IMR-90 (cell line): ENCODE results near the gene ZBTB11. TPM values are rescaled to one million over a fixed set of nuclear protein-coding genes. Genes with fewer than 3 reads are reported as not detected.

Experiments
- ATAC-seq: fragments of 200-7000 bp; cut with Tn5 transposase; 2 replicates; pipeline ENCODE4 v1.9.1; 2020; ENCODE audit warnings: low read depth, mild to moderate bottlenecking, moderate library complexity
- BruUV-seq: library from RNA; stranded (reverse); fragments of 400-500 nt; replicated peaks from 2 replicates; lab custom pipeline; 2021; lab: Mats Ljungman, UMichigan
- CTCF ChIA-PET: fragments of 300-600 bp; formaldehyde crosslinking; extraction: SDS; loops from one replicate; lab custom pipeline; 2021; ENCODE audit warnings: antibody characterized with exemption; lab: Yijun Ruan, JAX
- POLR2A ChIA-PET: fragments of 300-600 bp; sonication (Branson Sonifier 250); formaldehyde crosslinking; loops from one replicate; lab custom pipeline; 2022; ENCODE audit warnings: antibody characterized with exemption; ENCODE audit not compliant: unreplicated experiment; lab: Charles Lee
- DNase-seq: peaks from one replicate; pipeline ENCODE4 v3.0.0; 2013
- H2AFZ ChIP-seq: replicated peaks from 2 replicates; pipeline ENCODE3; 2013; ENCODE audit warnings: low read length, mild to moderate bottlenecking; ENCODE audit not compliant: poor library complexity
- H2AK5ac ChIP-seq: 2 replicates; pipeline ENCODE4 v1.6.1; 2013; ENCODE audit warnings: low read depth, low read length, inconsistent platforms
- H2AK9ac ChIP-seq: replicated peaks from 2 replicates; pipeline ENCODE3; 2013; ENCODE audit warnings: mild to moderate bottlenecking, low read depth, low read length, moderate library complexity; ENCODE audit not compliant: poor library complexity
- H2BK120ac ChIP-seq: 2 replicates; pipeline ENCODE4 v1.6.1; 2013; ENCODE audit warnings: low read depth, low read length, inconsistent platforms
- H2BK15ac ChIP-seq: 3 replicates; pipeline ENCODE4 v1.6.1; 2013; ENCODE audit warnings: low read depth, low read length, inconsistent platforms
- H2BK20ac ChIP-seq: 2 replicates; pipeline ENCODE4 v1.6.1; 2013; ENCODE audit warnings: low read depth, mild to moderate bottlenecking, inconsistent platforms, low read length, moderate library complexity
- H2BK5ac ChIP-seq: 2 replicates; pipeline ENCODE4 v1.6.1; 2013; ENCODE audit warnings: mild to moderate bottlenecking, low read depth, low read length, inconsistent platforms; ENCODE audit not compliant: poor library complexity, severe bottlenecking
- H3K14ac ChIP-seq: replicated peaks from 2 replicates; pipeline ENCODE4 v1.6.1; 2013; ENCODE audit warnings: low read depth, low read length, inconsistent platforms
- H3K18ac ChIP-seq: 2 replicates; pipeline ENCODE4 v1.6.1; 2013; ENCODE audit warnings: low read depth, low read length, control low read depth
- H3K23ac ChIP-seq: 2 replicates; pipeline ENCODE4 v1.6.1; 2013; ENCODE audit warnings: low read depth, low read length, inconsistent platforms
- H3K27ac ChIP-seq: 2 replicates; pipeline ENCODE4 v1.5.1; 2013; ENCODE audit warnings: mild to moderate bottlenecking, control low read depth, low read length; ENCODE audit not compliant: insufficient read depth
- H3K27me3 ChIP-seq: 2 replicates; pipeline ENCODE4 v1.6.1; 2013; ENCODE audit warnings: low read length; ENCODE audit not compliant: control insufficient read depth, insufficient read depth
- H3K36me3 ChIP-seq: 2 replicates; pipeline ENCODE4 v1.6.1; 2013; ENCODE audit warnings: low read length, mixed read lengths; ENCODE audit not compliant: control insufficient read depth, insufficient read depth
- H3K4ac ChIP-seq: 2 replicates; pipeline ENCODE4 v1.6.1; 2013; ENCODE audit warnings: low read depth, low read length, inconsistent platforms
- H3K4me1 ChIP-seq: 2 replicates; pipeline ENCODE4 v1.6.1; 2013; ENCODE audit warnings: low read length, mixed read lengths; ENCODE audit not compliant: control insufficient read depth, insufficient read depth
- H3K4me2 ChIP-seq: 2 replicates; pipeline ENCODE4 v1.6.1; 2013; ENCODE audit warnings: low read depth, mild to moderate bottlenecking, control low read depth, low read length, moderate library complexity
- H3K4me3 ChIP-seq: 2 replicates; pipeline ENCODE4 v1.5.1; 2013; ENCODE audit warnings: low read depth, mild to moderate bottlenecking, control low read depth, low read length, moderate library complexity; ENCODE audit not compliant: insufficient read depth
- H3K56ac ChIP-seq: 2 replicates; pipeline ENCODE4 v1.6.1; 2013; ENCODE audit warnings: low read length, inconsistent platforms; ENCODE audit not compliant: insufficient read depth; ENCODE audit errors: extremely low read depth
- H3K79me1 ChIP-seq, 2 experiments: 2 replicates each; pipeline ENCODE4 v1.6.1; 2013; ENCODE audit warnings: low read length in 2 of 2, inconsistent platforms in 1 of 2, low read depth in 1 of 2
- H3K9ac ChIP-seq: 2 replicates; pipeline ENCODE4 v1.6.1; 2013; ENCODE audit warnings: low read depth, low read length, control low read depth
- H3K9me1 ChIP-seq: 2 replicates; pipeline ENCODE4 v1.6.1; 2013; ENCODE audit warnings: low read length, inconsistent platforms; ENCODE audit not compliant: insufficient read depth
- H3K9me3 ChIP-seq: 2 replicates; pipeline ENCODE4 v1.6.1; 2013; ENCODE audit warnings: low read length; ENCODE audit not compliant: control insufficient read depth, insufficient read depth
- H4K20me1 ChIP-seq: 2 replicates; pipeline ENCODE4 v1.6.1; 2013; ENCODE audit warnings: low read length, inconsistent platforms; ENCODE audit not compliant: insufficient read depth
- H4K5ac ChIP-seq: 2 replicates; pipeline ENCODE4 v1.6.1; 2013; ENCODE audit warnings: mild to moderate bottlenecking, low read depth, low read length, control low read depth
- H4K8ac ChIP-seq, 2 experiments: 2 replicates each; pipeline ENCODE4 v1.6.1; 2013; ENCODE audit warnings: low read depth in 2 of 2, low read length in 2 of 2, control low read depth in 1 of 2, inconsistent platforms in 1 of 2
- H4K91ac ChIP-seq: 2 replicates; pipeline ENCODE4 v1.6.1; 2013; ENCODE audit warnings: low read depth, low read length, inconsistent platforms; ENCODE audit not compliant: insufficient read depth
- BHLHE40 ChIP-seq: fragments of 150-350 bp; IDR thresholded peaks from 2 replicates; pipeline ENCODE4 v1.6.1; 2016; ENCODE audit warnings: mild to moderate bottlenecking, low read depth, low read length
- ELK1 ChIP-seq: fragments of 150-350 bp; IDR thresholded peaks from 2 replicates; pipeline ENCODE4 v1.6.1; 2016; ENCODE audit warnings: low read depth, mild to moderate bottlenecking, low read length, moderate library complexity, borderline replicate concordance
- FOS ChIP-seq: fragments of 150-350 bp; IDR thresholded peaks from 2 replicates; pipeline ENCODE4 v1.6.1; 2016; ENCODE audit warnings: low read depth, low read length
- MAFK ChIP-seq: IDR thresholded peaks from 2 replicates; pipeline ENCODE4 v1.6.1; 2012; ENCODE audit warnings: low read depth, low read length, improper control_type of control experiment
- MAZ ChIP-seq: IDR thresholded peaks from 2 replicates; pipeline ENCODE4 v1.6.1; 2012; ENCODE audit warnings: low read depth, mild to moderate bottlenecking, low read length, improper control_type of control experiment, moderate library complexity, borderline replicate concordance
- MXI1 ChIP-seq: IDR thresholded peaks from 2 replicates; pipeline ENCODE4 v1.6.1; 2012; ENCODE audit warnings: low read depth, mild to moderate bottlenecking, low read length, moderate library complexity, borderline replicate concordance
- RAD21 ChIP-seq: IDR thresholded peaks from 2 replicates; pipeline ENCODE4 v1.6.1; 2012; ENCODE audit warnings: low read length, improper control_type of control experiment
- RCOR1 ChIP-seq: IDR thresholded peaks from 2 replicates; pipeline ENCODE4 v1.6.1; 2012; ENCODE audit warnings: mild to moderate bottlenecking, low read length, improper control_type of control experiment; ENCODE audit not compliant: insufficient replicate concordance
- RFX5 ChIP-seq: IDR thresholded peaks from 2 replicates; pipeline ENCODE4 v1.8.0; 2012; ENCODE audit warnings: low read depth, mild to moderate bottlenecking, low read length, moderate library complexity
- USF2 ChIP-seq: fragments of 150-350 bp; IDR thresholded peaks from 2 replicates; pipeline ENCODE4 v1.6.1; 2017; ENCODE audit warnings: mild to moderate bottlenecking, antibody characterized with exemption, low read length, low read depth
- WGBS, 2 experiments: methylation state at CpG; one replicate each; pipeline versions ENCODE4 v1.1.5 to v1.1.7; 2013; ENCODE audit warnings: missing lambda C conversion rate in 2 of 2; ENCODE audit not compliant: insufficient read length in 1 of 2; ENCODE audit errors: extremely low coverage in 2 of 2; 5-methylcytosine and 5-hydroxymethylcytosine counted together
- dilution Hi-C: fragments of 300-500 bp; cut with HindIII; formaldehyde crosslinking; loops from one replicate; pipeline ENCODE4 v1.14.3; 2018; ENCODE audit warnings: low sequenced_read_pairs; ENCODE audit not compliant: unreplicated experiment
- in situ Hi-C: fragments of 300-500 bp; cut with MboI; formaldehyde crosslinking; loops from 3 replicates; pipeline ENCODE4 v1.14.3; 2019; ENCODE audit warnings: low sequenced_read_pairs, inconsistent platforms, mixed read lengths
- intact Hi-C: fragments of 100-400 bp; cut with micrococcal nuclease; formaldehyde crosslinking; loops from 2 replicates; pipeline ENCODE4 v1.10.0; 2022
- polyA plus RNA-seq, 3 experiments: library from polyadenylated mRNA; depleted of rRNA; stranded (reverse); fragments of >200 nt; gene quantifications; 2 replicates each; pipeline ENCODE4 v1.2.3, GENCODE V29; 2012; ENCODE audit warnings: low replicate concordance in 1 of 3
- total RNA-seq: library from RNA; depleted of rRNA; stranded (reverse); fragments of >200 nt; gene quantifications from 2 replicates; pipeline ENCODE4 v1.2.3, GENCODE V29; 2012

Gene ZBTB11
- total and polyA plus RNA-seq, 2 of the 4 experiments (the other 2 are of a cell fraction), result 6.0 to 17.2 TPM

GRCh38 chr3:101635345-101635744 is 41.6 kb downstream of the ZBTB11 start:
- BruUV-seq, result no TSS peak
- no peak overlapping the region for H2AK5ac ChIP-seq
- no peak overlapping the region for H4K91ac ChIP-seq
- H3K36me3 ChIP-seq, result no peaks in the 10 kb centered on the region
- intact Hi-C loops, result loop anchor here (5.0 kb wide), 1 partner anchor 63 kb away; the partner anchor contains the start of gene PCNP
- no peak overlapping the region for H3K18ac ChIP-seq
- no peak overlapping the region for H3K27ac ChIP-seq
- H2BK15ac ChIP-seq, result no peak overlapping the region
- no peak overlapping the region for H2BK20ac ChIP-seq
- H2AFZ ChIP-seq, result no peak overlapping the region
- no peak overlapping the region for H3K4me2 ChIP-seq
- no peaks in the 10 kb centered on the region for H4K20me1 ChIP-seq
- ATAC-seq (no peak), DNase-seq (no peak)
- dilution Hi-C loops, result no loop called here
- WGBS, 2 experiments, result 100% methylated on average over 1 of the region's 9 CpGs; no CpG with 5 or more reads in 1 of the 2 experiments
- H3K4me1 ChIP-seq, result no peaks in the 10 kb centered on the region
- H3K79me1 ChIP-seq, result no peaks in the 10 kb centered on the region
- TF ChIP-seq FOS (no peak), RFX5 (no peak), MAZ (no peak), MXI1 (no peak), USF2 (no peak), MAFK (no peak), BHLHE40 (no peak), ELK1 (no peak), RAD21 (no peak), RCOR1 (no peak)
- H3K27me3 ChIP-seq, result peaks cover 5% of the 10 kb centered on the region; the same call in 1 of the 2 replicates
- CTCF ChIA-PET, result interaction anchor here (0.6 kb wide), 1 partner anchor 276 kb away, joined by 3 read pairs; no protein-coding TSS in a partner anchor
- no peak overlapping the region for H4K8ac ChIP-seq
- H3K56ac ChIP-seq, result no peak overlapping the region
- no peak overlapping the region for H2AK9ac ChIP-seq
- in situ Hi-C loops, result no loop called here
- no peak overlapping the region for H2BK120ac ChIP-seq
- H2BK5ac ChIP-seq, result no peak overlapping the region
- no peak overlapping the region for H3K9ac ChIP-seq
- no peak overlapping the region for H3K14ac ChIP-seq
- H3K4me3 ChIP-seq, result no peak overlapping the region
- H3K23ac ChIP-seq, result no peak overlapping the region
- H3K9me3 ChIP-seq, result no peaks in the 10 kb centered on the region
- no peaks in the 10 kb centered on the region for H3K9me1 ChIP-seq
- POLR2A ChIA-PET, result no interaction called here
- no peak overlapping the region for H4K5ac ChIP-seq
- no peak overlapping the region for H3K4ac ChIP-seq
